Keratinocyte (primary cell): ENCODE measurements around the gene ANKS1B. TPM values are rescaled to one million over a fixed set of nuclear protein-coding genes. Genes with fewer than 3 reads are reported as not detected.

Experiments used
- DNase-seq: peaks from one replicate; pipeline ENCODE4 v3.0.0-alpha.2; 2011; ENCODE audit warnings: low read depth, missing footprints, low spot score
- FAIRE-seq: peaks from 2 replicates; lab custom pipeline; 2011; peaks lifted over from hg19 to GRCh38; lab: Jason Lieb, UNC
- H2AFZ ChIP-seq: 2 replicates; pipeline ENCODE4 v1.6.0; 2012; ENCODE audit warnings: low read length, control low read depth, inconsistent platforms; ENCODE audit not compliant: control insufficient read depth
- H3K27ac ChIP-seq: 2 replicates; pipeline ENCODE4 v1.5.1; 2011; ENCODE audit warnings: low read length; ENCODE audit not compliant: control insufficient read depth, insufficient read depth
- H3K27me3 ChIP-seq: 3 replicates; pipeline ENCODE4 v1.6.0; 2011; ENCODE audit warnings: low read length; ENCODE audit not compliant: control insufficient read depth, insufficient read depth; ENCODE audit errors: extremely low read depth
- H3K36me3 ChIP-seq, 2 experiments: 2 replicates in 1 of 2; 3 replicates in 1 of 2; pipeline ENCODE4 v1.5.1; 2011; ENCODE audit warnings: low read length in 2 of 2, mild to moderate bottlenecking in 1 of 2; ENCODE audit not compliant: control insufficient read depth in 2 of 2, insufficient read depth in 2 of 2; ENCODE audit errors: extremely low read depth in 1 of 2
- H3K4me1 ChIP-seq: 3 replicates; pipeline ENCODE4 v1.5.1; 2011; ENCODE audit warnings: low read length; ENCODE audit not compliant: control insufficient read depth, insufficient read depth; ENCODE audit errors: extremely low read depth
- H3K4me2 ChIP-seq: 3 replicates; pipeline ENCODE4 v1.6.0; 2011; ENCODE audit warnings: low read depth, low read length; ENCODE audit not compliant: control insufficient read depth, insufficient read depth; ENCODE audit errors: extremely low read depth
- H3K4me3 ChIP-seq, 3 experiments: fragments of 200-600 bp in 1 of 3; sonication (generic) in 1 of 3; 2 replicates in 2 of 3; 3 replicates in 1 of 3; pipeline ENCODE4 v1.5.1; 2011 to 2016; ENCODE audit warnings: low read length in 3 of 3, mild to moderate bottlenecking in 3 of 3, control low read depth in 2 of 3, inconsistent platforms in 1 of 3, low read depth in 1 of 3, mixed read lengths in 1 of 3, mixed run types in 1 of 3, moderate library complexity in 1 of 3; ENCODE audit not compliant: control insufficient read depth in 2 of 3, insufficient read depth in 2 of 3; ENCODE audit errors: extremely low read depth in 1 of 3
- H3K79me2 ChIP-seq: 2 replicates; pipeline ENCODE4 v1.6.0; 2012; ENCODE audit warnings: low read length; ENCODE audit not compliant: control insufficient read depth, insufficient read depth
- H3K9ac ChIP-seq: 3 replicates; pipeline ENCODE4 v1.6.0; 2011; ENCODE audit warnings: low read length; ENCODE audit not compliant: control insufficient read depth, insufficient read depth; ENCODE audit errors: extremely low read depth
- H3K9me1 ChIP-seq: 3 replicates; pipeline ENCODE4 v1.6.0; 2011; ENCODE audit warnings: low read length; ENCODE audit not compliant: control insufficient read depth, insufficient read depth; ENCODE audit errors: extremely low read depth
- H3K9me3 ChIP-seq: 2 replicates; pipeline ENCODE4 v1.5.1; 2012; ENCODE audit warnings: low read depth, low read length; ENCODE audit not compliant: control insufficient read depth
- H4K20me1 ChIP-seq: 3 replicates; pipeline ENCODE4 v1.6.0; 2011; ENCODE audit warnings: low read length; ENCODE audit not compliant: control insufficient read depth, insufficient read depth; ENCODE audit errors: extremely low read depth
- EZH2 ChIP-seq: IDR thresholded peaks from one replicate; pipeline ENCODE4 v1.6.1; 2012; ENCODE audit warnings: inconsistent platforms, mild to moderate bottlenecking, low read length, moderate library complexity
- dilution Hi-C: fragments of 300-500 bp; cut with MboI; formaldehyde crosslinking; loops from one replicate; pipeline ENCODE4 v1.7.0; 2020; ENCODE audit warnings: low sequenced_read_pairs; ENCODE audit not compliant: extremely low pct_ligation_motif_present
- polyA plus RNA-seq, 5 experiments: library from polyadenylated mRNA; depleted of rRNA in 3 of 5; stranded (reverse) in 3 of 5; stranded (forward) in 1 of 5; unstranded in 1 of 5; fragments of >200 nt; gene quantifications; 1 replicate in 1 of 5; 2 replicates in 3 of 5; 3 replicates in 1 of 5; pipeline versions ENCODE4 v1.2.1 to v1.2.3, GENCODE V29; 2011 to 2012; ENCODE audit warnings: missing spikeins in 2 of 5, low read depth in 1 of 5, low replicate concordance in 1 of 5
- TF ChIP-seq, protein P1 (sequence below), 3 experiments: IDR thresholded peaks in 1 of 3; conservative IDR thresholded peaks in 1 of 3; optimal IDR thresholded peaks in 1 of 3; 2 replicates in 2 of 3; 3 replicates in 1 of 3; pipeline versions ENCODE3 to v1.5.1; 2011; ENCODE audit warnings: low read length in 3 of 3, mild to moderate bottlenecking in 3 of 3, moderate library complexity in 2 of 3, control low read depth in 1 of 3, inconsistent platforms in 1 of 3; ENCODE audit not compliant: insufficient read depth in 2 of 3; ENCODE audit errors: extremely low read depth in 1 of 3

The ANKS1B gene
- polyA plus RNA-seq, 1 donor (not counting 4 experiments of a cell fraction or from before 2014, with no cell fraction given): not detected

DNA sequence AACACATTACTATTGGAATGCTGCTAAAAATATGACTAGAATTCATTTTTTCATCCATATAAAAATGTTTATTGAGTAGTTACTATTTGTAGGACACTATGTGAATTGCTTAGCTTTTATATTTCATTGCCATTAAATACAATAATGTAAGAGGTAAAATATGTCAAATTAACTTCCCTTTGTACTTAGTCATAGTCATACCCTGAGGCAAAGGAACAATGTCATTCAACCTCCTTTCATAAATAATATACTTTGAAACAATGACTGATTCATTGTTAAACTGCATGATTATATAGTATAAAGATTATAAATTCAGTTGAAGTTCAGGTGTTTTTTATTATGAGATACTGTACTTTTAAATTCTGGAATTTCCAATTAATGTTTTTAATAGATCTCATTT is 232.0 kb downstream of the ANKS1B start:
- Histone ChIP-seq H3K27me3 (no peaks in the 10 kb centered on the region), H2AFZ (no peak overlapping the region), H3K9me1 (no peaks in the 10 kb centered on the region), H4K20me1 (no peaks in the 10 kb centered on the region), H3K4me3 (no peak overlapping the region), H3K4me1 (peaks cover 5% of the 10 kb centered on the region), H3K9ac (no peak overlapping the region), H3K36me3 (no peaks in the 10 kb centered on the region), H3K79me2 (no peaks in the 10 kb centered on the region), H3K4me2 (no peak overlapping the region), H3K27ac (no peak overlapping the region), H3K9me3 (no peaks in the 10 kb centered on the region)
- no peak for TF ChIP-seq EZH2
- TF ChIP-seq, protein P1, sequence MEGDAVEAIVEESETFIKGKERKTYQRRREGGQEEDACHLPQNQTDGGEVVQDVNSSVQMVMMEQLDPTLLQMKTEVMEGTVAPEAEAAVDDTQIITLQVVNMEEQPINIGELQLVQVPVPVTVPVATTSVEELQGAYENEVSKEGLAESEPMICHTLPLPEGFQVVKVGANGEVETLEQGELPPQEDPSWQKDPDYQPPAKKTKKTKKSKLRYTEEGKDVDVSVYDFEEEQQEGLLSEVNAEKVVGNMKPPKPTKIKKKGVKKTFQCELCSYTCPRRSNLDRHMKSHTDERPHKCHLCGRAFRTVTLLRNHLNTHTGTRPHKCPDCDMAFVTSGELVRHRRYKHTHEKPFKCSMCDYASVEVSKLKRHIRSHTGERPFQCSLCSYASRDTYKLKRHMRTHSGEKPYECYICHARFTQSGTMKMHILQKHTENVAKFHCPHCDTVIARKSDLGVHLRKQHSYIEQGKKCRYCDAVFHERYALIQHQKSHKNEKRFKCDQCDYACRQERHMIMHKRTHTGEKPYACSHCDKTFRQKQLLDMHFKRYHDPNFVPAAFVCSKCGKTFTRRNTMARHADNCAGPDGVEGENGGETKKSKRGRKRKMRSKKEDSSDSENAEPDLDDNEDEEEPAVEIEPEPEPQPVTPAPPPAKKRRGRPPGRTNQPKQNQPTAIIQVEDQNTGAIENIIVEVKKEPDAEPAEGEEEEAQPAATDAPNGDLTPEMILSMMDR (optimal IDR thresholded peaks at IDR 0.05 in 1 of 3, IDR thresholded peaks at IDR 0.05 in 1 of 3, conservative IDR thresholded peaks at IDR 0.05 in 1 of 3; ENCODE audit: extremely low read depth in 1 of 3, insufficient read depth in 2 of 3, low read length in 3 of 3): no peak
- peak; percentile 28 for DNase-seq
- dilution Hi-C loops: loop anchor here (25.0 kb wide), 1 partner anchor 365 kb away; no protein-coding TSS in a partner anchor
- no peak for FAIRE-seq

DNA sequence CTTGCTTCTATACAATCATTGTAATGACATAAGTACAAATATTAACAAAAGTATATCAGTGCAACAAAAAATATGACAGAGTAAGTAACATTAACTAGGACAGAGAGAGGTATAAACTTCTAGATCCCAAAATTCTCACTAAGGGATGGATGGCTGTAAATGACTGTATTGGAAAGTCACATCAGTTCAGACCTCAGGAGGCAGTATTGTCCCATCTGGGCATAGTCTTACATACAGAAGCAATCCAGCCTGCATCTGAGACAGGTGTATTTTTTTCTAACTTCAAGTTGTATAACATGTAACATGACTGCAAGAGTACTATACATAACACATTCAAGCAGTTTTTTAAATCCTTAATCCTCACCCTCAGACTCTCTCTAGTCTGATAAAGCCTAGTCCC is 238.2 kb downstream of the ANKS1B start:
- FAIRE-seq (no peak), DNase-seq (no peak)
- Histone ChIP-seq H3K36me3 (no peaks in the 10 kb centered on the region), H3K27me3 (no peaks in the 10 kb centered on the region), H3K4me2 (no peak overlapping the region), H3K4me1 (no peaks in the 10 kb centered on the region), H3K79me2 (no peaks in the 10 kb centered on the region), H3K9me3 (no peaks in the 10 kb centered on the region), H3K9me1 (no peaks in the 10 kb centered on the region), H2AFZ (no peak overlapping the region), H3K9ac (no peak overlapping the region), H3K4me3 (no peak overlapping the region), H4K20me1 (no peaks in the 10 kb centered on the region), H3K27ac (no peak overlapping the region)
- TF ChIP-seq, protein P1 (optimal IDR thresholded peaks at IDR 0.05 in 1 of 3, IDR thresholded peaks at IDR 0.05 in 1 of 3, conservative IDR thresholded peaks at IDR 0.05 in 1 of 3; ENCODE audit: extremely low read depth in 1 of 3, insufficient read depth in 2 of 3, low read length in 3 of 3): peak in 1 of 3 experiments; percentile 18
- TF ChIP-seq EZH2: no peak
- dilution Hi-C loops: no loop called here
